ENCODE data around the gene SCN10A. TPM values are rescaled to one million over a fixed set of nuclear protein-coding genes. Genes with fewer than 3 reads are reported as not detected.

SCN10A gene
- polyA plus RNA-seq, 1 of the 3 experiments (the other 2 are of a cell fraction) = not detected

DNA sequence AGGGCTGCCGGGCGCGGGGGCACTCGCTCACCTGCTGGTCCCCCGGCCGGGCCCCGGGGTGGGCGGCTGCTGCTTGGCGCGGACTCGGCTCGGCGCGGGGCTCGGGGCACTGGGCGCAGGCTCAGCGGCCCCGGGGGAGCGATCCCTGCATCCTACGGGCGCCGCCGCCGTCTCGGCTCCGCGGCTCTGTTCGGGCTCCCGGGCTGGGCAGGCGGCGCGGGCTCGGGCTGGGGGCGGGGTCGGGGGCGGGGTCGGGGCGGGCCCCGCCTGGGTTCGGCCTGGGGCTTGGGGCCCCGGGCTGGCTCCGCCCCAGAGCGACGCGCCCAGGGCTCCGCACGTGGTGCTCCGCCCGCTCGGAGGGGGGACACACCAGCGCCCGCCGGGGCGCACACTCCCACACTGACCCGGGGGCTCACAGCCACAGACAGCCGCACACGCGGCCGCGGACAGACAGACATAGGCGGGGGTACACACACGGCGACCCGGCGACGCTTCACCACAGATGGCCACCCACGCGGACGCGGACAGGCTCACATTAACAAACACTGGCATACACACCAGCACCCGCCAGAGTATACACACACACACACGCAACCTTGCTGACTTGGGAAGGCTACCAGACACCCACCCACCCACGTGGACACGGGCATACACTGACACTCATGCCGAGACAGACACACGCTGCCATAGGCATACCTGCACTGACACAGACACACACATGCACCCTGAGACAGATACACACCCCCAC is 166.3 kb downstream of the SCN10A start, which contains the start of gene SCN5A:
Gene SCN5A, minus strand, starts transcription at position 188 of the 748 bp plus-strand sequence. CDS start 16,380 bp downstream, outside the sequence.
- DNase-seq = peak; percentile 94
- TF ChIP-seq, protein P1, sequence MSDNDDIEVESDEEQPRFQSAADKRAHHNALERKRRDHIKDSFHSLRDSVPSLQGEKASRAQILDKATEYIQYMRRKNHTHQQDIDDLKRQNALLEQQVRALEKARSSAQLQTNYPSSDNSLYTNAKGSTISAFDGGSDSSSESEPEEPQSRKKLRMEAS (IDR thresholded peaks at IDR 0.05; ENCODE audit: low read depth) = peak; percentile 33; the same call in 1 of the 2 replicates
- peak; percentile 85 for TF ChIP-seq MXI1 (IDR thresholded peaks at IDR 0.05; ENCODE audit: low read depth, low read length)
- TF ChIP-seq SIN3A (IDR thresholded peaks at IDR 0.05; ENCODE audit: borderline replicate concordance, low read depth, low read length) = no peak
- 42% methylated on average over 5 of the region's 76 CpGs for WGBS (ENCODE audit: low lambda C conversion rate)
- Histone ChIP-seq H2AFZ (ENCODE audit: low read depth) (peak within 1 kb of the TSS; percentile 81; the same call in 1 of the 2 replicates), H3K4me2 (peak within 1 kb of the TSS; percentile 67), H3K79me2 (ENCODE audit: insufficient read depth) (no peaks in the 10 kb centered on the region), H3K9me2 (no peaks in the 10 kb centered on the region), H3K9ac (0 out of 2 replicates have a peak within 1 kb of the TSS, but pooled peaks have one; percentile 18), H3F3A (replicated peaks; ENCODE audit: insufficient read depth) (no peaks in the 10 kb centered on the region), H4K20me1 (ENCODE audit: insufficient read depth) (no peaks in the 10 kb centered on the region), H3K4me1 (ENCODE audit: control insufficient read depth in 1 of 2, insufficient read depth in 2 of 2, low read depth in 1 of 2, low read length in 1 of 2) (peaks cover 0 to 15% of the 10 kb centered on the region in 2 experiments; a peak in 1 of 4 replicates), H3K36me3 (replicated peaks in 1 of 2; ENCODE audit: control insufficient read depth in 1 of 2, insufficient read depth in 2 of 2, low read length in 1 of 2) (no peaks in the 10 kb centered on the region), H3K4me3 (ENCODE audit: low read depth in 2 of 2, low read length in 1 of 2) (peak within 1 kb of the TSS; percentile 52 to 62), H3K27me3 (ENCODE audit: insufficient read depth) (peaks cover 12% of the 10 kb centered on the region; the same call in 1 of the 2 replicates), H3K9me3 (no peaks in the 10 kb centered on the region), H3K27ac (ENCODE audit: low read depth in 2 of 2, low read length in 1 of 2) (no peak within 1 kb of the TSS)
- ChIA-PET CTCF (interaction anchor here (1.5 to 3.9 kb wide), 3 partner anchors 67 to 129 kb away, joined by 4 to 38 read pairs (median 27); no protein-coding TSS in a partner anchor), POLR2A (no interaction called here)

GRCh38 chr3:38648659-38649499 is 167.1 kb downstream of the SCN10A start:
- Histone ChIP-seq H3F3A (replicated peaks; ENCODE audit: insufficient read depth) (no peaks in the 10 kb centered on the region), H3K36me3 (replicated peaks in 1 of 2; ENCODE audit: control insufficient read depth in 1 of 2, insufficient read depth in 2 of 2, low read length in 1 of 2) (no peaks in the 10 kb centered on the region), H3K27ac (ENCODE audit: low read depth in 2 of 2, low read length in 1 of 2) (no peak overlapping the region), H3K27me3 (ENCODE audit: insufficient read depth) (peaks cover 12% of the 10 kb centered on the region; the same call in 1 of the 2 replicates), H3K9ac (0 out of 2 replicates have a peak overlapping the region, but pooled peaks have one; percentile 18), H3K4me3 (ENCODE audit: low read depth in 2 of 2, low read length in 1 of 2) (peak overlapping the region; percentile 52 to 62), H3K4me2 (peak overlapping the region; percentile 67), H4K20me1 (ENCODE audit: insufficient read depth) (no peaks in the 10 kb centered on the region), H2AFZ (ENCODE audit: low read depth) (peak overlapping the region; percentile 81; the same call in 1 of the 2 replicates), H3K4me1 (ENCODE audit: control insufficient read depth in 1 of 2, insufficient read depth in 2 of 2, low read depth in 1 of 2, low read length in 1 of 2) (peaks cover 0 to 15% of the 10 kb centered on the region in 2 experiments; a peak in 1 of 4 replicates), H3K9me2 (no peaks in the 10 kb centered on the region), H3K79me2 (ENCODE audit: insufficient read depth) (no peaks in the 10 kb centered on the region), H3K9me3 (no peaks in the 10 kb centered on the region)
- ChIA-PET POLR2A (no interaction called here), CTCF (interaction anchor here (1.2 to 3.9 kb wide), 5 partner anchors 20 to 153 kb away, joined by 3 to 38 read pairs (median 4); partner anchors contain the start of gene EXOG)
- WGBS (ENCODE audit: low lambda C conversion rate) = 48% methylated on average over 25 of the region's 56 CpGs
- TF ChIP-seq RXRA (IDR thresholded peaks at IDR 0.05; ENCODE audit: borderline replicate concordance, low read depth) (no peak), FOSL2 (IDR thresholded peaks at IDR 0.05; ENCODE audit: borderline replicate concordance, low read depth) (no peak), SIN3A (IDR thresholded peaks at IDR 0.05; ENCODE audit: borderline replicate concordance, low read depth, low read length) (no peak), USF1 (IDR thresholded peaks at IDR 0.05; ENCODE audit: borderline replicate concordance, low read depth) (no peak), ELF1 (IDR thresholded peaks at IDR 0.05) (no peak), MEF2A (IDR thresholded peaks at IDR 0.05; ENCODE audit: borderline replicate concordance, low read depth) (no peak), EZH2phosphoT487 (IDR thresholded peaks at IDR 0.05; ENCODE audit: borderline replicate concordance, low read depth) (no peak), FOXJ3 (CRISPR knock-in tag; IDR thresholded peaks at IDR 0.05) (no peak)
- TF ChIP-seq, protein P2, sequence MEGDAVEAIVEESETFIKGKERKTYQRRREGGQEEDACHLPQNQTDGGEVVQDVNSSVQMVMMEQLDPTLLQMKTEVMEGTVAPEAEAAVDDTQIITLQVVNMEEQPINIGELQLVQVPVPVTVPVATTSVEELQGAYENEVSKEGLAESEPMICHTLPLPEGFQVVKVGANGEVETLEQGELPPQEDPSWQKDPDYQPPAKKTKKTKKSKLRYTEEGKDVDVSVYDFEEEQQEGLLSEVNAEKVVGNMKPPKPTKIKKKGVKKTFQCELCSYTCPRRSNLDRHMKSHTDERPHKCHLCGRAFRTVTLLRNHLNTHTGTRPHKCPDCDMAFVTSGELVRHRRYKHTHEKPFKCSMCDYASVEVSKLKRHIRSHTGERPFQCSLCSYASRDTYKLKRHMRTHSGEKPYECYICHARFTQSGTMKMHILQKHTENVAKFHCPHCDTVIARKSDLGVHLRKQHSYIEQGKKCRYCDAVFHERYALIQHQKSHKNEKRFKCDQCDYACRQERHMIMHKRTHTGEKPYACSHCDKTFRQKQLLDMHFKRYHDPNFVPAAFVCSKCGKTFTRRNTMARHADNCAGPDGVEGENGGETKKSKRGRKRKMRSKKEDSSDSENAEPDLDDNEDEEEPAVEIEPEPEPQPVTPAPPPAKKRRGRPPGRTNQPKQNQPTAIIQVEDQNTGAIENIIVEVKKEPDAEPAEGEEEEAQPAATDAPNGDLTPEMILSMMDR (IDR thresholded peaks at IDR 0.05) = no peak
- DNase-seq = peak; percentile 76

All from SK-N-SH (cell line).